ENCODE measurements around the gene SMYD1. TPM values are rescaled to one million over a fixed set of nuclear protein-coding genes. Genes with fewer than 3 reads are reported as not detected.

SMYD1 gene
- total RNA-seq, 3 donors from 2014 or later (not counting 1 experiment from before 2014, with no cell fraction given), result not detected

DNA sequence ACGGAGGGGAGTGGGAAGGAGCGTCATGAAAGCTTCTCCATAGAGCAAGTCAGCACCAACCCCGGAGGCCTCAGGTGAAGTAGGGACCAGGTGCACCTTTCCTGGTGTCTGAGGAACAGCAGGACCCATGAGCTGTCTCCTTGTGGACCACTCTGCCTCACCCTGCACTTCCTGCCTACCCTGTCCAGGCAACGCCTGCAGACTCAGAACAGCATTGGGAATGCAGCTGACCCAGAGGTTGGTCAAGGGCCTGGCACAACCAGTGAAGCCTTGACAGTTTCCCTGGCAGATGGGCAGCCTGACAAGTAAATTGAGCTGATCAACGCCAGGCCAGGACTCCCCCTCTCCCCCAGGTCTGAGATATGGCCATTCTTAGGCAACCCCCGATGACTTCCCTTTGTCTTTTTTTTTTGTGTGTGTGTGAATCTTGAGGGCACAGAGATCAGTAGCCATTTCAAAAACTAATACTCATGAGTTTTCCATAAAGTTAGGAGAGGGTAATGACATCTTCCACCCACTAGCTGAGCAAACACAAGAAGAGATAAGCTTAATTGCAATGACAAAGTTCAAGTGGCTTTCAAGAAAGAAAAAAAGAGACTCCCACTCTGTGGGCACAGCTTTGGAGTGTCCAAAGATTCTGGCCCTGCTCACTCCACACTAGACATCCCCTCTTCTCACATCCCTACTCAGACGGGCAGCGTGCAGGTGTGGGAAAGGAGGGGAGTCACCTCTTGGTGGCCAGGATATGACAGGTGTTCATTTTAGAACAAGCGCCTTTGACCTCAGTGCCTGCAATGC is 63.8 kb downstream of the SMYD1 start:
- 86% methylated on average over 6 of the region's 9 CpGs for WGBS (ENCODE audit: insufficient coverage)
- H3K9me3 Mint-ChIP-seq, result no peaks in the 10 kb centered on the region
- H3K36me3 Mint-ChIP-seq, result no peaks in the 10 kb centered on the region
- no peaks in the 10 kb centered on the region for H3K9me3 ChIP-seq (ENCODE audit: control insufficient read depth, insufficient read depth, low read length)
- H3K4me1 Mint-ChIP-seq, result no peaks in the 10 kb centered on the region
- TF ChIP-seq, protein P1, sequence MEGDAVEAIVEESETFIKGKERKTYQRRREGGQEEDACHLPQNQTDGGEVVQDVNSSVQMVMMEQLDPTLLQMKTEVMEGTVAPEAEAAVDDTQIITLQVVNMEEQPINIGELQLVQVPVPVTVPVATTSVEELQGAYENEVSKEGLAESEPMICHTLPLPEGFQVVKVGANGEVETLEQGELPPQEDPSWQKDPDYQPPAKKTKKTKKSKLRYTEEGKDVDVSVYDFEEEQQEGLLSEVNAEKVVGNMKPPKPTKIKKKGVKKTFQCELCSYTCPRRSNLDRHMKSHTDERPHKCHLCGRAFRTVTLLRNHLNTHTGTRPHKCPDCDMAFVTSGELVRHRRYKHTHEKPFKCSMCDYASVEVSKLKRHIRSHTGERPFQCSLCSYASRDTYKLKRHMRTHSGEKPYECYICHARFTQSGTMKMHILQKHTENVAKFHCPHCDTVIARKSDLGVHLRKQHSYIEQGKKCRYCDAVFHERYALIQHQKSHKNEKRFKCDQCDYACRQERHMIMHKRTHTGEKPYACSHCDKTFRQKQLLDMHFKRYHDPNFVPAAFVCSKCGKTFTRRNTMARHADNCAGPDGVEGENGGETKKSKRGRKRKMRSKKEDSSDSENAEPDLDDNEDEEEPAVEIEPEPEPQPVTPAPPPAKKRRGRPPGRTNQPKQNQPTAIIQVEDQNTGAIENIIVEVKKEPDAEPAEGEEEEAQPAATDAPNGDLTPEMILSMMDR (IDR thresholded peaks at IDR 0.05), result no peak
- ATAC-seq (no peak), DNase-seq (no peak)
- H3K4me3 ChIP-seq (ENCODE audit: low read length), result no peak overlapping the region
- no peak overlapping the region for H3K27ac Mint-ChIP-seq
- no peaks in the 10 kb centered on the region for H3K27me3 ChIP-seq (ENCODE audit: control insufficient read depth, insufficient read depth, low read length)
- intact Hi-C loops (cut with micrococcal nuclease), result no loop called here
- peaks cover 12 to 41% of the 10 kb centered on the region in 2 donors for H3K27me3 Mint-ChIP-seq (ENCODE audit: low read depth in 2 of 2)
- H3K36me3 ChIP-seq (ENCODE audit: control insufficient read depth, insufficient read depth, low read length), result no peaks in the 10 kb centered on the region
- H3K4me3 Mint-ChIP-seq, result no peak overlapping the region
- H3K4me1 ChIP-seq (ENCODE audit: control insufficient read depth, insufficient read depth, low read length), result no peaks in the 10 kb centered on the region
- no peak overlapping the region for H3K27ac ChIP-seq (ENCODE audit: low read length)

DNA sequence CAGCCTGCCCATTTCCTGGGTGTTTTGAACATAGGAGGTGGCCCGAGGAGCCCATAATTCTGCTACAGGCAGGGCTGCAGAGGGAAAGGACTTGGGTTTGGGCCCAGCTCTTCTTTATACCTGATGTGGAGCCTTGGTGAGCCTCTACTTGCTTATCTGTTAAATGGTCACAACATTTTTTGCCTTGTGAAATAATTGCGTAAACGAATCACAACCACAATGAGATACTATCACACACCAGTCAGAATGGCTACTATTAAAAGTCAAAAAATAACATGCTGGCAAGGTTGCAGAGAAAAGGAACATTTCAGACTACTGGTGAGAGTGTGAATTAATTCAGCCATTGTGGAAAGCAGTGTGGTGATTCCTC is 64.4 kb downstream of the SMYD1 start:
- Mint-ChIP-seq H3K27me3 (ENCODE audit: low read depth in 2 of 2) (peaks cover 9 to 41% of the 10 kb centered on the region in 2 donors), H3K4me3 (no peak overlapping the region), H3K9me3 (no peaks in the 10 kb centered on the region), H3K36me3 (no peaks in the 10 kb centered on the region), H3K4me1 (no peaks in the 10 kb centered on the region), H3K27ac (no peak overlapping the region)
- H3K9me3 ChIP-seq (ENCODE audit: control insufficient read depth, insufficient read depth, low read length), result no peaks in the 10 kb centered on the region
- no peak overlapping the region for H3K27ac ChIP-seq (ENCODE audit: low read length)
- DNase-seq, result no peak
- 95% methylated on average over 3 of the region's 3 CpGs for WGBS (ENCODE audit: insufficient coverage)
- no peak for ATAC-seq
- no peak overlapping the region for H3K4me3 ChIP-seq (ENCODE audit: low read length)
- no peaks in the 10 kb centered on the region for H3K27me3 ChIP-seq (ENCODE audit: control insufficient read depth, insufficient read depth, low read length)
- TF ChIP-seq, protein P1 (IDR thresholded peaks at IDR 0.05), result no peak
- H3K36me3 ChIP-seq (ENCODE audit: control insufficient read depth, insufficient read depth, low read length), result no peaks in the 10 kb centered on the region
- intact Hi-C loops (cut with micrococcal nuclease), result no loop called here
- H3K4me1 ChIP-seq (ENCODE audit: control insufficient read depth, insufficient read depth, low read length), result no peaks in the 10 kb centered on the region

DNA sequence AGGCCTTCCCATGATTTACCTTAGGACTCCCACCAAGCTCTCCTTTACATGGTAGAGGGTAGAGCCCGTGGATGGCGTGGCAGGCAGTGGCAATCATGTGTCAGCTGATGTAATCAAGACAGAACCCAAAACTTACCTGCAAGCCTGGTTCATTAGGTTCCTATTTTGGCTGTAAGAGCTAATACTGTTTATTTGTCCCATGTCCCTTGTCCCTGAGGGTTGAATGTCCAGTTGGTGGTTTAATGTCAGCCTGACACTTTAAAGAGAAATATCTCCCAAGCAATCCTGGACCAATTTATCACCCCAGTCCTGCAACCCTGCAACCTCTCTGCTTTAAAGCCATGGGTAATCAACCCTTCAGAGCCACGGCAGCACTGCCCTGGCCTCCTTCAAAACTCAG is 66.2 kb downstream of the SMYD1 start:
- H3K27me3 ChIP-seq (ENCODE audit: control insufficient read depth, insufficient read depth, low read length), result no peaks in the 10 kb centered on the region
- intact Hi-C loops (cut with micrococcal nuclease), result no loop called here
- no peaks in the 10 kb centered on the region for H3K36me3 ChIP-seq (ENCODE audit: control insufficient read depth, insufficient read depth, low read length)
- no peak overlapping the region for H3K4me3 ChIP-seq (ENCODE audit: low read length)
- H3K9me3 ChIP-seq (ENCODE audit: control insufficient read depth, insufficient read depth, low read length), result no peaks in the 10 kb centered on the region
- H3K27ac ChIP-seq (ENCODE audit: low read length), result no peak overlapping the region
- no peak overlapping the region for H3K27ac Mint-ChIP-seq
- no peak for ATAC-seq
- no peak overlapping the region for H3K4me3 Mint-ChIP-seq
- H3K36me3 Mint-ChIP-seq, result no peaks in the 10 kb centered on the region
- H3K27me3 Mint-ChIP-seq (ENCODE audit: low read depth in 2 of 2), result peaks cover 9 to 43% of the 10 kb centered on the region in 2 donors
- no peak for DNase-seq
- WGBS (ENCODE audit: insufficient coverage), result 77% methylated on average over 3 of the region's 3 CpGs
- no peaks in the 10 kb centered on the region for H3K9me3 Mint-ChIP-seq
- H3K4me1 Mint-ChIP-seq, result no peaks in the 10 kb centered on the region
- TF ChIP-seq, protein P1 (IDR thresholded peaks at IDR 0.05), result no peak
- no peaks in the 10 kb centered on the region for H3K4me1 ChIP-seq (ENCODE audit: control insufficient read depth, insufficient read depth, low read length)

DNA sequence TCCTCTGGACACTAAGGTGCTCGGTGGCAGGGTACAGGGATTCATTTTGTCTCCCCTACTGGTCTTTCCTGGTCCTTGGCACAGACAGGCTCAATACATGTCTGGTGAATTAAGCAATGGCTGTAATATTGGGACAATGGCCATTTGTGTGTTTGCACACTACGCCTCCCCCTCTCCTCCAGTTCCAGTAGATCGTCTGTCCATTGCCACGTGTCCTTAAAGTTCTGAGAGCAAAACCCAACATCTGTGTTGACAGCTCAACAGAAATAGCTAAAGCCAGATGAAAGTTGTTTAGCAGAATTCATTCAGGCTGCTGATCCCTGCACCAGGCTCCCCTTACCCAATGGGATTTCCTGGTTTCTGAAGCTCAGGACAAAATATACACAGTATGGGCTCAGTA is 69.2 kb downstream of the SMYD1 start:
- H3K27ac ChIP-seq (ENCODE audit: low read length), result no peak overlapping the region
- Mint-ChIP-seq H3K4me3 (no peak overlapping the region), H3K36me3 (peaks cover 4% of the 10 kb centered on the region), H3K27me3 (ENCODE audit: low read depth in 2 of 2) (peaks cover 16 to 43% of the 10 kb centered on the region in 2 donors), H3K4me1 (no peaks in the 10 kb centered on the region), H3K27ac (no peak overlapping the region), H3K9me3 (no peaks in the 10 kb centered on the region)
- no peaks in the 10 kb centered on the region for H3K36me3 ChIP-seq (ENCODE audit: control insufficient read depth, insufficient read depth, low read length)
- no peaks in the 10 kb centered on the region for H3K27me3 ChIP-seq (ENCODE audit: control insufficient read depth, insufficient read depth, low read length)
- ATAC-seq (no peak), DNase-seq (no peak)
- TF ChIP-seq, protein P1 (IDR thresholded peaks at IDR 0.05), result no peak
- H3K4me1 ChIP-seq (ENCODE audit: control insufficient read depth, insufficient read depth, low read length), result no peaks in the 10 kb centered on the region
- 73% methylated on average over 4 of the region's 4 CpGs for whole genome bisulfite sequencing (ENCODE audit: insufficient coverage)
- no peak overlapping the region for H3K4me3 ChIP-seq (ENCODE audit: low read length)
- H3K9me3 ChIP-seq (ENCODE audit: control insufficient read depth, insufficient read depth, low read length), result no peaks in the 10 kb centered on the region
- intact Hi-C loops (cut with micrococcal nuclease), result no loop called here

Data from natural killer cell (primary cell).